Measurements from ENCODE around the gene GAL3ST3. TPM values are rescaled to one million over a fixed set of nuclear protein-coding genes. Genes with fewer than 3 reads are reported as not detected.

GAL3ST3 gene
- total and polyA plus RNA-seq, 7 donors: 0.04 TPM; not detected in 6

DNA sequence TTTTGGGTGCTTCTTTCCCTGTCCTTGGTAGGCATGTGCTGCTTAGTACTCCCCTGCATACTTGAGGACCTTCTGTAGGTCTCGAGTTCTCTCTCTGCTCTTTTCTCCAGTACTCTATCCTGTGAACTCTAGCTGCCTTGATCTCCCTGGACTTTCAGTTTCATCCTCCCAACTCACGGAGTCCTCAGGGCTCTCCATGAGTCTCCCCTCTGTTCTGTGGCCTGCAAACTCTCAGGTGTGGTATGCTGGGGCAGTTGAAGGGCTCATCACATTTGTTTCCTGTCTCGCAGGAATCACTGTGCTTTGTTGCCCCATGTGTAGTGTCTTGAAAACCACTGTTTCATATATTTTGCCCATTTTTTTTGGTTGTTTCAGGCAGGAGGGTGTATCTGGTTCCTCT lies 17.8 kb upstream of the GAL3ST3 start:
- no peaks in the 10 kb centered on the region for H3K27me3 ChIP-seq
- no peak overlapping the region for H3K27ac ChIP-seq
- H3K4me1 ChIP-seq: peaks cover 0 to 31% (median 28%) of the 10 kb centered on the region in 4 donors
- intact Hi-C loops (cut with DNase I): no loop called here
- WGBS, 2 donors: 66 to 79% methylated on average over 3 of the region's 3 CpGs
- peaks cover 19 to 74% (median 45%) of the 10 kb centered on the region in 4 donors for H3K36me3 ChIP-seq
- no peaks in the 10 kb centered on the region for H3K9me3 ChIP-seq
- H3K4me3 ChIP-seq: no peak overlapping the region
- DNase-seq: peak; percentile 5
- TF ChIP-seq, protein P1, sequence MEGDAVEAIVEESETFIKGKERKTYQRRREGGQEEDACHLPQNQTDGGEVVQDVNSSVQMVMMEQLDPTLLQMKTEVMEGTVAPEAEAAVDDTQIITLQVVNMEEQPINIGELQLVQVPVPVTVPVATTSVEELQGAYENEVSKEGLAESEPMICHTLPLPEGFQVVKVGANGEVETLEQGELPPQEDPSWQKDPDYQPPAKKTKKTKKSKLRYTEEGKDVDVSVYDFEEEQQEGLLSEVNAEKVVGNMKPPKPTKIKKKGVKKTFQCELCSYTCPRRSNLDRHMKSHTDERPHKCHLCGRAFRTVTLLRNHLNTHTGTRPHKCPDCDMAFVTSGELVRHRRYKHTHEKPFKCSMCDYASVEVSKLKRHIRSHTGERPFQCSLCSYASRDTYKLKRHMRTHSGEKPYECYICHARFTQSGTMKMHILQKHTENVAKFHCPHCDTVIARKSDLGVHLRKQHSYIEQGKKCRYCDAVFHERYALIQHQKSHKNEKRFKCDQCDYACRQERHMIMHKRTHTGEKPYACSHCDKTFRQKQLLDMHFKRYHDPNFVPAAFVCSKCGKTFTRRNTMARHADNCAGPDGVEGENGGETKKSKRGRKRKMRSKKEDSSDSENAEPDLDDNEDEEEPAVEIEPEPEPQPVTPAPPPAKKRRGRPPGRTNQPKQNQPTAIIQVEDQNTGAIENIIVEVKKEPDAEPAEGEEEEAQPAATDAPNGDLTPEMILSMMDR (IDR thresholded peaks at IDR 0.05): no peak

GRCh38 chr11:66064571-66064970 lies 15.6 kb upstream of the GAL3ST3 start:
- Histone ChIP-seq H3K27ac (no peak overlapping the region), H3K36me3 (peaks cover 37 to 96% (median 66%) of the 10 kb centered on the region in 4 donors), H3K9me3 (no peaks in the 10 kb centered on the region), H3K4me1 (peaks cover 0 to 18% (median 17%) of the 10 kb centered on the region in 4 donors), H3K4me3 (no peak overlapping the region), H3K27me3 (no peaks in the 10 kb centered on the region)
- no peak for TF ChIP-seq POLR2A (IDR thresholded peaks at IDR 0.05)
- no peak for TF ChIP-seq POLR2AphosphoS5 (IDR thresholded peaks at IDR 0.05)
- TF ChIP-seq, protein P1 (IDR thresholded peaks at IDR 0.05): no peak
- TF ChIP-seq EP300 (IDR thresholded peaks at IDR 0.05): no peak
- 96 to 100% methylated on average over 1 of the region's 1 CpG for WGBS, 2 donors
- intact Hi-C loops (cut with DNase I): no loop called here
- DNase-seq: no peak

DNA sequence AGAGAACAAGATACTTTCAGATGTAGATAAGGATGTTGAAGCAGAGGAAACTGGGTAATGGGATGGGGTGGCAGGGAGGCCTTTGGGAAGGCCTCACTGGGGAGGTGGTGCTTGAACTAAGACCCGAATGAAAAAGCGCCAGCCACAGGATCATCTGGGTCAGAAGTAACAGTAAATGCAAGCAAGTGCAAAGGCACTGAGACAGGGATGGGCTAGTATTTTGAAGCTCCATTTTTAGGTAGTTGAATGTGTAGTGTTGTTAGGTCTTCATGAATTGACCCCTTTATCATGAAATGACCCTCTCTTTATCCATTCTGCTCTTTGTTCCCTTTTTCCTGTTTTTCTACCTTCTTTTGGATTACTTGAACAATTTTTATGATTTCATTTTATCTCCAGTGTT lies 14.9 kb upstream of the GAL3ST3 start:
- no peaks in the 10 kb centered on the region for H3K9me3 ChIP-seq
- TF ChIP-seq POLR2A (IDR thresholded peaks at IDR 0.05) (no peak), POLR2AphosphoS5 (IDR thresholded peaks at IDR 0.05) (no peak), EP300 (IDR thresholded peaks at IDR 0.05) (no peak)
- intact Hi-C loops (cut with DNase I): no loop called here
- H3K36me3 ChIP-seq: peaks cover 44 to 100% (median 73%) of the 10 kb centered on the region in 4 donors
- no peaks in the 10 kb centered on the region for H3K27me3 ChIP-seq
- no peak overlapping the region for H3K27ac ChIP-seq
- no peak overlapping the region for H3K4me3 ChIP-seq
- DNase-seq: no peak
- WGBS, 2 donors: 97 to 98% methylated on average over 2 of the region's 2 CpGs
- peaks cover 0 to 12% (median 10%) of the 10 kb centered on the region in 4 donors for H3K4me1 ChIP-seq

GRCh38 chr11:66062408-66062807 lies 13.4 kb upstream of the GAL3ST3 start:
- Histone ChIP-seq H3K27me3 (no peaks in the 10 kb centered on the region), H3K4me3 (no peak overlapping the region), H3K9me3 (no peaks in the 10 kb centered on the region), H3K4me1 (no peaks in the 10 kb centered on the region), H3K36me3 (peaks cover 53 to 100% (median 77%) of the 10 kb centered on the region in 4 donors), H3K27ac (no peak overlapping the region)
- DNase-seq: no peak
- TF ChIP-seq, protein P1 (IDR thresholded peaks at IDR 0.05): no peak
- TF ChIP-seq POLR2A (IDR thresholded peaks at IDR 0.05) (no peak), POLR2AphosphoS5 (IDR thresholded peaks at IDR 0.05) (no peak), EP300 (IDR thresholded peaks at IDR 0.05) (no peak)
- 94 to 98% methylated on average over 2 of the region's 2 CpGs for WGBS, 2 donors
- intact Hi-C loops (cut with DNase I): no loop called here

- Histone ChIP-seq H3K4me3 (no peak overlapping the region), H3K36me3 (peaks cover 56 to 100% (median 83%) of the 10 kb centered on the region in 4 donors), H3K9me3 (no peaks in the 10 kb centered on the region), H3K4me1 (no peaks in the 10 kb centered on the region), H3K27me3 (no peaks in the 10 kb centered on the region), H3K27ac (no peak overlapping the region)
- TF ChIP-seq, protein P1 (IDR thresholded peaks at IDR 0.05): no peak
- TF ChIP-seq POLR2AphosphoS5 (IDR thresholded peaks at IDR 0.05) (no peak), EP300 (IDR thresholded peaks at IDR 0.05) (no peak), POLR2A (IDR thresholded peaks at IDR 0.05) (no peak)
- intact Hi-C loops (cut with DNase I): no loop called here
- WGBS, 2 donors: 79 to 84% methylated on average over 6 of the region's 6 CpGs
- DNase-seq: no peak
Measured at GRCh38 chr11:66061268-66061667, 12.3 kb upstream of the GAL3ST3 start.

All from sigmoid colon (tissue), 7 donors.